ENCODE data around the gene UBE3D. TPM values are rescaled to one million over a fixed set of nuclear protein-coding genes. Genes with fewer than 3 reads are reported as not detected.

The UBE3D gene
- total RNA-seq, 1 donor from 2014 or later, result 7.4 TPM

- Histone ChIP-seq H3K4me1 (ENCODE audit: insufficient read depth, low read length) (peaks cover 51% of the 10 kb centered on the region), H3K4me2 (ENCODE audit: low read length) (peak overlapping the region; percentile 71), H3K27ac (ENCODE audit: low read depth, low read length) (peak overlapping the region; percentile 92), H4K20me1 (ENCODE audit: insufficient read depth, low read length) (no peaks in the 10 kb centered on the region), H3K27me3 (ENCODE audit: insufficient read depth, low read length) (no peaks in the 10 kb centered on the region), H3K79me2 (ENCODE audit: insufficient read depth, low read length) (no peaks in the 10 kb centered on the region), H3K36me3 (ENCODE audit: insufficient read depth, low read length) (no peaks in the 10 kb centered on the region), H3K9ac (ENCODE audit: low read length) (peak overlapping the region; percentile 56), H2AFZ (ENCODE audit: low read depth, low read length) (no peak overlapping the region), H3K9me3 (ENCODE audit: insufficient read depth, low read depth, low read length) (no peaks in the 10 kb centered on the region), H3K4me3 (ENCODE audit: insufficient read depth, low read depth, low read length) (peak overlapping the region; percentile 17)
- peak; percentile 88 for DNase-seq (ENCODE audit: low read depth)
- Mint-ChIP-seq H3K27ac (ENCODE audit: unreplicated experiment) (peak overlapping the region; percentile 94), H3K36me3 (ENCODE audit: low read depth, unreplicated experiment) (no peaks in the 10 kb centered on the region), H3K4me1 (ENCODE audit: low read depth, unreplicated experiment) (peaks cover 39% of the 10 kb centered on the region), H3K27me3 (ENCODE audit: low read depth, unreplicated experiment) (no peaks in the 10 kb centered on the region), H3K4me3 (ENCODE audit: unreplicated experiment) (no peak overlapping the region), H3K9me3 (ENCODE audit: unreplicated experiment) (no peaks in the 10 kb centered on the region)
- TF ChIP-seq EZH2 (IDR thresholded peaks at IDR 0.05; ENCODE audit: insufficient read depth, low read length) (no peak), CTCF (IDR thresholded peaks at IDR 0.05; ENCODE audit: insufficient read depth, low read depth, low read length) (no peak)
- peak; percentile 97 for FAIRE-seq
These were observed 109.8 kb downstream of the UBE3D start for GRCh38 chr6:82955841-82956240.

- H3K4me3 Mint-ChIP-seq (ENCODE audit: unreplicated experiment), result no peak overlapping the region
- no peak for FAIRE-seq
- Histone ChIP-seq H3K9me3 (ENCODE audit: insufficient read depth, low read depth, low read length) (no peaks in the 10 kb centered on the region), H3K79me2 (ENCODE audit: insufficient read depth, low read length) (no peaks in the 10 kb centered on the region), H3K27me3 (ENCODE audit: insufficient read depth, low read length) (no peaks in the 10 kb centered on the region), H2AFZ (ENCODE audit: low read depth, low read length) (peak overlapping the region; percentile 39), H3K4me3 (ENCODE audit: insufficient read depth, low read depth, low read length) (peak overlapping the region; percentile 17), H3K27ac (ENCODE audit: low read depth, low read length) (peak overlapping the region; percentile 92), H3K36me3 (ENCODE audit: insufficient read depth, low read length) (no peaks in the 10 kb centered on the region), H3K9ac (ENCODE audit: low read length) (peak overlapping the region; percentile 43), H4K20me1 (ENCODE audit: insufficient read depth, low read length) (no peaks in the 10 kb centered on the region), H3K4me1 (ENCODE audit: insufficient read depth, low read length) (peaks cover 51% of the 10 kb centered on the region), H3K4me2 (ENCODE audit: low read length) (peak overlapping the region; percentile 71)
- no peaks in the 10 kb centered on the region for H3K36me3 Mint-ChIP-seq (ENCODE audit: low read depth, unreplicated experiment)
- H3K27me3 Mint-ChIP-seq (ENCODE audit: low read depth, unreplicated experiment), result no peaks in the 10 kb centered on the region
- DNase-seq (ENCODE audit: low read depth), result peak; percentile 86
- H3K4me1 Mint-ChIP-seq (ENCODE audit: low read depth, unreplicated experiment), result peaks cover 37% of the 10 kb centered on the region
- TF ChIP-seq CTCF (IDR thresholded peaks at IDR 0.05; ENCODE audit: insufficient read depth, low read depth, low read length) (no peak), EZH2 (IDR thresholded peaks at IDR 0.05; ENCODE audit: insufficient read depth, low read length) (no peak)
- H3K9me3 Mint-ChIP-seq (ENCODE audit: unreplicated experiment), result no peaks in the 10 kb centered on the region
- peak overlapping the region; percentile 94 for H3K27ac Mint-ChIP-seq (ENCODE audit: unreplicated experiment)
These were observed 110.6 kb downstream of the UBE3D start for GRCh38 chr6:82954937-82955577.

- Histone ChIP-seq H3K4me3 (ENCODE audit: insufficient read depth, low read depth, low read length) (no peak overlapping the region), H3K27ac (ENCODE audit: low read depth, low read length) (peak overlapping the region; percentile 92), H4K20me1 (ENCODE audit: insufficient read depth, low read length) (no peaks in the 10 kb centered on the region), H3K79me2 (ENCODE audit: insufficient read depth, low read length) (no peaks in the 10 kb centered on the region), H3K27me3 (ENCODE audit: insufficient read depth, low read length) (no peaks in the 10 kb centered on the region), H2AFZ (ENCODE audit: low read depth, low read length) (no peak overlapping the region), H3K9ac (ENCODE audit: low read length) (peak overlapping the region; percentile 43), H3K9me3 (ENCODE audit: insufficient read depth, low read depth, low read length) (no peaks in the 10 kb centered on the region), H3K4me2 (ENCODE audit: low read length) (peak overlapping the region; percentile 71), H3K36me3 (ENCODE audit: insufficient read depth, low read length) (no peaks in the 10 kb centered on the region), H3K4me1 (ENCODE audit: insufficient read depth, low read length) (peaks cover 45% of the 10 kb centered on the region)
- no peak overlapping the region for H3K27ac Mint-ChIP-seq (ENCODE audit: unreplicated experiment)
- H3K36me3 Mint-ChIP-seq (ENCODE audit: low read depth, unreplicated experiment), result no peaks in the 10 kb centered on the region
- H3K9me3 Mint-ChIP-seq (ENCODE audit: unreplicated experiment), result peaks cover 2% of the 10 kb centered on the region
- no peaks in the 10 kb centered on the region for H3K27me3 Mint-ChIP-seq (ENCODE audit: low read depth, unreplicated experiment)
- no peak overlapping the region for H3K4me3 Mint-ChIP-seq (ENCODE audit: unreplicated experiment)
- no peak for DNase-seq (ENCODE audit: low read depth)
- no peak for FAIRE-seq
- H3K4me1 Mint-ChIP-seq (ENCODE audit: low read depth, unreplicated experiment), result peaks cover 31% of the 10 kb centered on the region
- TF ChIP-seq CTCF (IDR thresholded peaks at IDR 0.05; ENCODE audit: insufficient read depth, low read depth, low read length) (no peak), EZH2 (IDR thresholded peaks at IDR 0.05; ENCODE audit: insufficient read depth, low read length) (no peak)
These were observed 111.3 kb downstream of the UBE3D start for GRCh38 chr6:82954356-82954755.
